HG03469 (cell line): ENCODE data around the gene ANXA6.
"Not testable (repeated sequence)": the region's sequence is repeated elsewhere in the genome, so short reads cannot be mapped to it uniquely, and the experiment has no call there.

Source experiments
- ATAC-seq: cut with Tn5 transposase; IDR thresholded peaks from one replicate; pipeline ENCODE4 v1.9.1; 2021; ENCODE audit warnings: mild to moderate bottlenecking, moderate library complexity, moderate number of reproducible peaks; ENCODE audit not compliant: unreplicated experiment

Gene ANXA6

GRCh38 chr5:151157426-151158286 lies at the start of gene ANXA6:
Gene ANXA6, minus strand, starts transcription at chr5:151157779. Its CDS starts 9,878 bp downstream, at chr5:151147901.
- ATAC-seq: no peak

DNA sequence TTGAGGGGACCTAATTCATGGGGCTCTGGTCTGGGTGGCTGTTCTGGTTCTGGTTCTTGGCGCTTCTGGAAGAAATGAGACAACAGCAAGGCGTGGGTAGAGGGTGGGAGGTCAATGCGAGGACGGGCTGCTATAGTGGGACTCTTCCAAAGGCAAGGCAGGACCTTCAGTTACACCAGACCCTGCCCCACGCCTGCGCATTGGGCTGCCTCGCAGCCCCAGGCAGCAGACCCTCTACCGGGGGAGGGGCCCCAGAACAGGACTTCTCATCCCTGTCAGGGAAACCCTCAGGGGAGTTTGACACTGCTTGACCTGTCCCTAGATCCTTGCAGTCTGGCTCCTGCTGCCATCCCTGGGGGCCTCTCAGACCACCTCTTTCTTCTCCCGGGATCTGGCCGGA lies 47.8 kb upstream of the ANXA6 start:
- no peak for ATAC-seq

DNA sequence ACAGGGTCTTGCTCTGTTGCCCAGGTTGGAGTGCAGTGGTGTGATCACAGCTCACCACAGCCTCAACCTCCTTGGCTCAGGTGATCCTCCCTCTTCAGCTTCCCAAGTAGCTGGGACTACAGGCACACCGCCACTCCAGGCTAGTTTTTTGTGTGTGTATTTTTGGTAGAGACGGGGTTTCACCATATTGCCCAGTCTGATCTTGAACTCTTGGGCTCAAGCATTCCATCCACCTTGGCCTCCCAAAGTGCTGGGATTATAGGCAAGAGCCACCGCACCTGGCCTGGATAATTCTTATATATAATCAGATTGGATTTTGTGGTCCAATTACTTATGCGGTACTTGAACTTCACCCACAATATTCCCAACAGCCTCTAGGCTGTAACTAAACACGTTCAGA lies 46.5 kb upstream of the ANXA6 start:
- no peak for ATAC-seq

- ATAC-seq: no peak
Observed at GRCh38 chr5:151202381-151203139, 45.0 kb upstream of the ANXA6 start.

DNA sequence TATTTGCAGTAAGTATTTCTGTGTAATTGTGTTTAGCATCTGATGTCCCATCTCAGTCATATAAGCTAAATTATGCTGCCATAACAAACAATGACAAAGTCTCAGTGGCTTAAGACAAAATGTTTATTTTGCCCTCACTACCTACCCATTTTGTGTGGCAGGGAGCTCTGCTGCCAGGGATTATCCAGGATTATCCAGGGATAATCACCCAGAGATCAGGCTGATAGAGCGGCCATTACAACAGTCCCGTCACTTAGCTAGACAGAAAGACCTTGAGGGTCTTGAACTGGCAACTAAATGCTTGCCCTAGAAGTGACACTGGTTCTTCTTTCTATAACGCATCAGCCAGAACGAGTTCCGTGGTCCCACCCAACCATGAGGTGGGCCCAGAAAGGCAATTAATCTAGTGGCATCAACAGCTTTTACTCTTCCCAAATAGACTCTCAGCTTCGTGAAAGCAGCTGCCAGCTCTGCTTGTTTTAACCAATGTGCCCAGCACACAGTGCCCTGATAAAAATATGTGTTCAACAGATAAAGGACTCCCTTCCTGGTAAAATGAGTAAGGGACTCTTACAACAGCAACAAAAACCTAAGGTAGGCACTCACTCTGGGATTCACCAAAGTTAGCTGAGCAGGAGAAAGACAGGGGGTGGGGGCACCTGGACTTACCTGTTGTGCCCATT lies 43.5 kb upstream of the ANXA6 start:
- no peak for ATAC-seq

- no peak for ATAC-seq
Observed at GRCh38 chr5:151199581-151200185, 42.1 kb upstream of the ANXA6 start.

DNA sequence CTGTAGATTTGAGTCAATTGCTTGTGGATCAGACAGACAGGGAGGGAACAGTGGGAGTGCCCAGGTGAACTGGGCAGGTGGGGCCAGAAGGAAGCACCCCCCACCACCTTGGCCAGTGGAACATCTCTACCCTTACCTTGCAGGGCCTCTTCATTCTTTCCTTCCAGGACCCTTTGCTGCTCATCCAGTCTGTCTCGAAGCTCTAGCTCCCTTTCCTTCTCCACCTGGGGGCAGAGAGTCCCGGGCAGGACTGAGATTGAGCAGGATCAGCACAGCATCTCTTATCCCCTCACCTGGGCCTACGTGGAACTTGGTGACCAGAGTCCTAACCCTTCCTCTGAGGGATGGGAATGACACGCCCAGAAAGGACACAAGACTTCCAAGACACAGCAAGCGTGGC lies 41.3 kb upstream of the ANXA6 start:
- no peak for ATAC-seq

DNA sequence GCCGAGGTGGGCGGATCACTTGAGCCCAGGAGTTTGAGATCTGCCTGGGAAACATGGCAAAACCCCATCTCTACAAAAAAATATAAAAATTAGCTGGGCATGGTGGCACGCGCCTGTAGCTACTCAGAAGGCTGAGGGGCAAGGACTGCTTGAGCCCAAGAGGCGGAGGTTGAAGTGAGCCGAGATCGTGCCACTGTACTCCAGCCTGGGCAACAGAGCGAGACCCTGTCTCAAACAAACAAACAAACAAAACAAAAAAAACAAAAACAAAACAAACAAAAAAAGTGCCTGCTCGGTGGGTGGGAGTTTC lies 39.7 kb upstream of the ANXA6 start:
- ATAC-seq: not testable (repeated sequence)

DNA sequence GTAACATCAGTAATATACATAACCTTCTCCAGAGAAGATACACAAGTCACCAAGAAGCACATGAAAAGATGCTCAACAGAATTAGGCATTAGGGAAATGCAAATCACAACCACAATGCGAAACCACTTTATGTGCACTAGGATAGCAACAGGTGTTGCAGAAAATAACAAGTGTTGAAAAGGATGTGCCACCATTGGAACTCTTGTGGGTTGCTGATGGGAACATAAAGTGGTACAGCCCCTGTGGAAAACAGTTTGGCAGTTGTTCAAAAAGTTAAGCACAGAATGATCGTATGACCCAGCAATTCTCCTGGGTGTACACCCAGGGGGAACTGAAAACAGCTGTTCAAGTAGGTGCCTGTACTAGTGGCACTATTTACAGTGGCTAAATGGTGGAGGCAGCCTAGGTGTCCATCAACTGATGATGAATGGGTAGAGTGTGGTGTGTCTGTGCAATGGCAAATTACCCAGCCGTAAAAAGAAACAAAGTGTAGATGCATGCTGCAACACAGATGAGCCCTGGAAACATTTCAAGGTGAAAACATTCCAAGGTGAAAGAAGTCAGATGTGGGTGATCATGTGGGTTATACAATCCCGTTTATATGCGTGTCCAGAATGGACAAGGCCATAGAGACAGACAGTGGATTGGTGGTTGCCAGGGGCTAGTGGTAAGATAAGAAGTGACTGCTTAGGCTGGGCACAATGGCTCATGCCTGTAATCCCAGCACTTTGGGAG lies 39.1 kb upstream of the ANXA6 start:
- peak; percentile 93 for ATAC-seq

DNA sequence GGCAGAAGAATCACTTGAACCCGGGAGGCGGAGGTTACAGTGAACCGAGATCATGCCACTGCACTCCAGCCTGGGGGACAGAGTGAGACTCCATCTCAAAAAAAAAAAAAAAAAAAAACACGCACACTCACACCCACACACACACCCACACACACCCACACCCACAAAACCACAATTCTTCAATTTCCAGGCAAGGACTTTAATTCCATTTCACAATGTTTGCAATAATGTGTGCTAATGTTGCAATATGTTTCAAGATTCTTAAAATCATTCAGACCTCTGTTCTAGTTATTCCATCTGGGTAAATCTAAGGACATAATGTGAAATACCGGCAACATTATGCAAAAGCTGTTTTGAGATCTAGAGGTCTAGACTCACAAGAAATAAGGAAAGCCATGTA lies 38.0 kb upstream of the ANXA6 start:
- ATAC-seq: no peak

GRCh38 chr5:151192626-151193025 lies 35.0 kb upstream of the ANXA6 start:
- no peak for ATAC-seq

GRCh38 chr5:151191661-151192060 lies 34.1 kb upstream of the ANXA6 start:
- no peak for ATAC-seq

DNA sequence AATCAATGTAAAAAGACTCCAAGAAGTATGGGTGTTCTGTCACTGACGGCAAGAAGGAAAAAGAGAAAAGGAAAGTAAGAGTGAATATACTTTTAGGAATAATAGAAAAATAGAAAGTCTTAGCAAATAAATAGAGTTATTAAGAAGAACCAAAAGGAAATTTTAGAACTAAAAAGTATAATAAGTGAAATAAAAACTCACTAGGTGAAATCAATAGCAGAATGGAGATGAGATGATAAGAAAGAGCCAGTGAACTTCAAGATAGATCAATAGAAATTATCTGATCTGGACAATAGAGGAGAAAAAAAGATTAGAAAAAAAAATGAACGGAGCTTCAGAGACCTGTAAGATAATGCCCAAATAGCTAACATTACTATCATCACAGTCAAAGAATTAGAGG lies 31.6 kb upstream of the ANXA6 start:
- no peak for ATAC-seq

- no peak for ATAC-seq
Observed at GRCh38 chr5:151186538-151186937, 29.0 kb upstream of the ANXA6 start.

DNA sequence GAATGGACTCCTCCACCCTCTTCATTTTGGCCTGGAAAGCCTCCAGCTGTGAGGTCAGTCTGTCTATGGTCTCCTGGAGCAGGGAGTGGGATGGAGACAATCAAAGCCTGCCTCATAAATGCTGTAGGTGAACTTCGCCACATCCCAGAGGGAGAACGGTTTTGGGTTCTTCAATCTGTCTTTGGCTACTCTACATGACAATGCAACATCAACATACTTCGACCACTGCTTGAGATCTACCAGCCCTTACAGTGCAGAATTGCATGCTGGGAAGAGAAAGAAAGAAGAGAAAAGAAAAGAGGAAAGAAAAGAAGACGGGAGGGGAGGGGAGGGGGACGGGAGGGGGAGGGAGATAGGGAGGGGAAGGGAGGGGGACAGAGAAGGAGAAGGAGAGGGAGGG lies 28.5 kb upstream of the ANXA6 start:
- no peak for ATAC-seq

DNA sequence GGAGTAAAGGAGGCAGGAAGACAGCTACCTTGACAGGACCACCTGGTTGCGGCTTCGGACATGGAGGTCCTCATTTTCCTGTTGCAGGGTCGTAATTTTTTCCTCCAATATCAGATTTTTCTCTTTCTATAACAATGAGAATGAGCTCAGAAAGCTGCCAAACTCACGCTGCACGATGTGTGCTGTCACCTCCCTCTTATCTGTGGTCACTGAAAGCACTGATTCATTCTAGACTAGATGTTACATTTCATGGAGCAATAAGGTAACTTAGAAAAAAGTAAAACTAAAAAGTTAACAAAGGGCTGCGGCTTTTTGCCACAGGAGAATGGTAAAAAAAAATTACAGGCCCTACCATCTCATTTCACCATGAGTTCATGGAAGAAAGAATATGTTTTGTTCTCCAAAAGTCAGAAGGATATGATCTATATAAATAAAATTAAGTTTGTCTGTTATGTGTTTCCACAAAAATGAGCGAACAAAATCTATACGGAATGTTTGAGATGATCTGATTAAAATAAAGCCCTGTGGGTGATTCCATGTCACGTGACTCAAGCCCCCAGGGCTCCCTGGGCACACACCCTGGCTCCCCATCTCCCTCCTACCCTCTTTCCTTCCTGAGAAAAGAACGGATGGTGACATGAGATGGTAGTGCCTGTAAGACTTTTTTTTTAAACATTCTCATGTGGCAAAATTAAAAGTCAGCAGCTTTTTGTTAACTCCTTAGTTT lies 26.9 kb upstream of the ANXA6 start:
- no peak for ATAC-seq

DNA sequence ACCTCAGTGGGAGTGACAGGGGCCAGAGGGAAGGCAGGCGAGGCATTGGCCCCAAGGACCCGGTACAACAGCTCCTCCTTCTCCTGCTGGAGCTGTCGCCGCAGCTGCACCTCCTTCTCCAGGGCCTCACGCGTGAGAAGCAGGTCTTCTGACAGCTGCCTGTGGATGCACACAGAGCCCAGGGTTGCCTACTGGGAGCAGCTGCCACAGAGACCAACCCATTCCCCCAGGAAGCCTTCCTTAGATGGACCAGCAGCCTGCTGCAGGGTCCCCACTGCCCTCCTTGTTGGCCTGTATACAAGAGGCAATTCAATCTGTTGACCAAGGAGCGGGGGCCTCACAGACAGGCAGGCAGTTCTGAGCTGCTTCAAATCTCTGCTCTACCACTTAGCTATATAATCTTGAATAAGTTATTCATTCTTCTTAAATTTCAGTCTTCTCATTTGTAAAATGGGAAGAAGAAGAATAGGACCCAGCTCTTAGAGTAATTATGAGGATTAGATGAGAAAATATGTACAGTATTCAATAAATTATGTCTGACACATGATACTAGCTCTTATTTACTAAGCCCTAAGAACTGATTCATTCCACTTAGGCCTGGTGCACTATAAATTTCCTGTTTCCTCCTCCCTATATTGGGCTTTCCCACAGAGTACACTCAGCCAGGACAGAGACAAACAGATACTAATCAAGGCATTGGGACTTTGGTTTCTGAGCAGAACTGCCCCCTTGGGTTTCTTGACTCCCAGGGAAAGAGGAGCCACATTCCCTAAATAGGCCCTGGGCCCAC lies 26.1 kb upstream of the ANXA6 start:
- no peak for ATAC-seq

GRCh38 chr5:151182976-151183375 lies 25.4 kb upstream of the ANXA6 start:
- no peak for ATAC-seq

DNA sequence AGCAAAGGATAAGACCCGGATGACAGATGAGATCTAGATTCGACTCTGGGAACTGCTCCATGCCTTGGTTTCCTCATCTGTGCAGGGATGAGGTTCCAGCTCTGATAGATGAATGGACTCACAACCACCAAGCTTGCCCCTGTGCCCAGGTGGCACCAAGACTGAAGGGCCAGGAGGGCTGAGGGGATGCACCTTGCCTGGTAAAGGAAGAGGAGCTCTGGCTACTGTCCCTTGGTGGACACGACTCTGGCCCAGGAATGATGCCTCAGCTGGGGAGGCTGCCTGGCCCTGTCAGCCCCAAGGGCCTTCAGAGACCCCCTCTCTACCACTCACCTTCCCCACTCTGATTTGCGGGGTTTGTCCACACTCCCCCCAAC lies 24.9 kb upstream of the ANXA6 start:
- ATAC-seq: no peak
